ENCODE measurements around the gene KCNMA1.

Gene KCNMA1

GRCh38 chr10:77179015-77179695 is 458.5 kb downstream of the KCNMA1 start:
- peak; percentile 93 for DNase-seq (ENCODE audit: low spot score)

GRCh38 chr10:77177589-77177988 is 460.0 kb downstream of the KCNMA1 start:
- no peak for DNase-seq (ENCODE audit: low spot score)

- DNase-seq (ENCODE audit: low spot score) = no peak
Measured at GRCh38 chr10:77177161-77177560, 460.4 kb downstream of the KCNMA1 start.

GRCh38 chr10:77176232-77176631 is 461.4 kb downstream of the KCNMA1 start:
- DNase-seq (ENCODE audit: low spot score) = no peak

- peak; percentile 40 for DNase-seq (ENCODE audit: low spot score)
Measured at GRCh38 chr10:77175631-77176222, 461.9 kb downstream of the KCNMA1 start.

- peak; percentile 83 for DNase-seq (ENCODE audit: low spot score)
Measured at GRCh38 chr10:77173615-77174461, 463.8 kb downstream of the KCNMA1 start.

GRCh38 chr10:77172086-77172485 is 465.5 kb downstream of the KCNMA1 start:
- no peak for DNase-seq (ENCODE audit: low spot score)

GRCh38 chr10:77168861-77169260 is 468.7 kb downstream of the KCNMA1 start:
- peak; percentile 75 for DNase-seq (ENCODE audit: low spot score)

- DNase-seq (ENCODE audit: low spot score) = no peak
Measured at GRCh38 chr10:77168161-77168560, 469.4 kb downstream of the KCNMA1 start.

- DNase-seq (ENCODE audit: low spot score) = peak; percentile 77
Measured at GRCh38 chr10:77165445-77166208, 472.0 kb downstream of the KCNMA1 start.

- DNase-seq (ENCODE audit: low spot score) = peak; percentile 47
Measured at GRCh38 chr10:77164616-77165311, 472.8 kb downstream of the KCNMA1 start.

- peak; percentile 99 for DNase-seq (ENCODE audit: low spot score)
Measured at GRCh38 chr10:77163670-77164348, 473.8 kb downstream of the KCNMA1 start.

GRCh38 chr10:77162697-77163096 is 474.9 kb downstream of the KCNMA1 start:
- peak; percentile 40 for DNase-seq (ENCODE audit: low spot score)

- DNase-seq (ENCODE audit: low spot score) = peak; percentile 97
Measured at GRCh38 chr10:77160679-77161078, 476.9 kb downstream of the KCNMA1 start.

- DNase-seq (ENCODE audit: low spot score) = peak; percentile 90
Measured at GRCh38 chr10:77159538-77160110, 478.0 kb downstream of the KCNMA1 start.

- DNase-seq (ENCODE audit: low spot score) = peak; percentile 86
Measured at GRCh38 chr10:77158666-77159065, 478.9 kb downstream of the KCNMA1 start.

GRCh38 chr10:77157248-77158019 is 480.2 kb downstream of the KCNMA1 start:
- DNase-seq (ENCODE audit: low spot score) = no peak

GRCh38 chr10:77156406-77156879 is 481.2 kb downstream of the KCNMA1 start:
- peak; percentile 89 for DNase-seq (ENCODE audit: low spot score)

- no peak for DNase-seq (ENCODE audit: low spot score)
Measured at GRCh38 chr10:77152256-77152655, 485.4 kb downstream of the KCNMA1 start.

GRCh38 chr10:77151408-77151807 is 486.2 kb downstream of the KCNMA1 start:
- DNase-seq (ENCODE audit: low spot score) = no peak

All from kidney tubule cell (primary cell).